Stimulated activated naive CD8-positive, alpha-beta T cell treated with anti-CD3 and anti-CD28 coated beads, Interleukin-15, Interleukin-2, amounts not matched to agents 100 ng/mL and 50 ng/mL, for 24 hours (primary cell): ENCODE results near the gene ACTL8.

Source experiments
- H3K27ac Mint-ChIP-seq: one replicate; pipeline ENCODE4 v1.8.0; 2021; ENCODE audit warnings: mild to moderate bottlenecking, mixed read lengths
- H3K27me3 Mint-ChIP-seq: one replicate; pipeline ENCODE4 v1.8.0; 2021; ENCODE audit warnings: mixed read lengths
- H3K36me3 Mint-ChIP-seq: one replicate; pipeline ENCODE4 v1.8.0; 2021; ENCODE audit warnings: low read depth, mixed read lengths
- H3K4me1 Mint-ChIP-seq: one replicate; pipeline ENCODE4 v1.8.0; 2021; ENCODE audit warnings: low read depth, mixed read lengths
- H3K4me3 Mint-ChIP-seq: one replicate; pipeline ENCODE4 v1.8.0; 2021; ENCODE audit warnings: mild to moderate bottlenecking, mixed read lengths
- H3K9me3 Mint-ChIP-seq: one replicate; pipeline ENCODE4 v1.8.0; 2021; ENCODE audit warnings: mixed read lengths

ACTL8 gene

GRCh38 chr1:17772615-17773212, 17.6 kb downstream of the ACTL8 start:
- H3K9me3 Mint-ChIP-seq, result no peaks in the 10 kb centered on the region

GRCh38 chr1:17773591-17774326, 18.6 kb downstream of the ACTL8 start:
- H3K4me1 Mint-ChIP-seq, result no peaks in the 10 kb centered on the region
- no peaks in the 10 kb centered on the region for H3K9me3 Mint-ChIP-seq
- H3K27me3 Mint-ChIP-seq, result peaks cover 3% of the 10 kb centered on the region
- no peak overlapping the region for H3K27ac Mint-ChIP-seq
- H3K36me3 Mint-ChIP-seq, result no peaks in the 10 kb centered on the region
- H3K4me3 Mint-ChIP-seq, result no peak overlapping the region

More at GRCh38 chr1:17772615-17773212, 17.6 kb downstream of the ACTL8 start:
- H3K36me3 Mint-ChIP-seq, result no peaks in the 10 kb centered on the region
- H3K27ac Mint-ChIP-seq, result no peak overlapping the region
- peaks cover 3% of the 10 kb centered on the region for H3K27me3 Mint-ChIP-seq
- no peaks in the 10 kb centered on the region for H3K4me1 Mint-ChIP-seq
- no peak overlapping the region for H3K4me3 Mint-ChIP-seq

GRCh38 chr1:17774452-17774851, 19.3 kb downstream of the ACTL8 start:
- H3K4me1 Mint-ChIP-seq, result no peaks in the 10 kb centered on the region
- peaks cover 6% of the 10 kb centered on the region for H3K27me3 Mint-ChIP-seq
- H3K4me3 Mint-ChIP-seq, result no peak overlapping the region
- no peaks in the 10 kb centered on the region for H3K9me3 Mint-ChIP-seq
- no peaks in the 10 kb centered on the region for H3K36me3 Mint-ChIP-seq
- H3K27ac Mint-ChIP-seq, result no peak overlapping the region

- peaks cover 8% of the 10 kb centered on the region for H3K27me3 Mint-ChIP-seq
- H3K27ac Mint-ChIP-seq, result no peak overlapping the region
Measured at GRCh38 chr1:17775796-17776195, 20.7 kb downstream of the ACTL8 start.

GRCh38 chr1:17776426-17776825, 21.3 kb downstream of the ACTL8 start:
- Mint-ChIP-seq H3K4me1 (no peaks in the 10 kb centered on the region), H3K36me3 (no peaks in the 10 kb centered on the region), H3K4me3 (no peak overlapping the region), H3K27ac (no peak overlapping the region), H3K27me3 (peaks cover 8% of the 10 kb centered on the region), H3K9me3 (no peaks in the 10 kb centered on the region)

More at GRCh38 chr1:17775796-17776195, 20.7 kb downstream of the ACTL8 start:
- no peak overlapping the region for H3K4me3 Mint-ChIP-seq
- no peaks in the 10 kb centered on the region for H3K9me3 Mint-ChIP-seq
- no peaks in the 10 kb centered on the region for H3K4me1 Mint-ChIP-seq
- no peaks in the 10 kb centered on the region for H3K36me3 Mint-ChIP-seq

- peaks cover 5% of the 10 kb centered on the region for H3K27me3 Mint-ChIP-seq
- H3K9me3 Mint-ChIP-seq, result no peaks in the 10 kb centered on the region
- no peaks in the 10 kb centered on the region for H3K4me1 Mint-ChIP-seq
- no peaks in the 10 kb centered on the region for H3K36me3 Mint-ChIP-seq
- H3K4me3 Mint-ChIP-seq, result no peak overlapping the region
- H3K27ac Mint-ChIP-seq, result no peak overlapping the region
Measured at GRCh38 chr1:17777330-17777729, 22.2 kb downstream of the ACTL8 start.

GRCh38 chr1:17777818-17778217, 22.7 kb downstream of the ACTL8 start:
- no peak overlapping the region for H3K4me3 Mint-ChIP-seq
- no peak overlapping the region for H3K27ac Mint-ChIP-seq
- H3K36me3 Mint-ChIP-seq, result no peaks in the 10 kb centered on the region
- no peaks in the 10 kb centered on the region for H3K9me3 Mint-ChIP-seq
- H3K27me3 Mint-ChIP-seq, result peaks cover 5% of the 10 kb centered on the region
- no peaks in the 10 kb centered on the region for H3K4me1 Mint-ChIP-seq

- H3K4me3 Mint-ChIP-seq, result no peak overlapping the region
- no peaks in the 10 kb centered on the region for H3K9me3 Mint-ChIP-seq
- peaks cover 12% of the 10 kb centered on the region for H3K27me3 Mint-ChIP-seq
- H3K4me1 Mint-ChIP-seq, result no peaks in the 10 kb centered on the region
- H3K27ac Mint-ChIP-seq, result no peak overlapping the region
- H3K36me3 Mint-ChIP-seq, result no peaks in the 10 kb centered on the region
Measured at GRCh38 chr1:17780916-17781315, 25.8 kb downstream of the ACTL8 start.

GRCh38 chr1:17789926-17790325, 34.8 kb downstream of the ACTL8 start:
- H3K27me3 Mint-ChIP-seq, result peaks cover 13% of the 10 kb centered on the region
- no peaks in the 10 kb centered on the region for H3K36me3 Mint-ChIP-seq
- H3K4me3 Mint-ChIP-seq, result no peak overlapping the region
- no peak overlapping the region for H3K27ac Mint-ChIP-seq
- H3K9me3 Mint-ChIP-seq, result no peaks in the 10 kb centered on the region
- H3K4me1 Mint-ChIP-seq, result no peaks in the 10 kb centered on the region

- H3K9me3 Mint-ChIP-seq, result no peaks in the 10 kb centered on the region
- no peak overlapping the region for H3K27ac Mint-ChIP-seq
- H3K36me3 Mint-ChIP-seq, result no peaks in the 10 kb centered on the region
- no peaks in the 10 kb centered on the region for H3K4me1 Mint-ChIP-seq
- peaks cover 13% of the 10 kb centered on the region for H3K27me3 Mint-ChIP-seq
- H3K4me3 Mint-ChIP-seq, result no peak overlapping the region
Measured at GRCh38 chr1:17790383-17791054, 35.4 kb downstream of the ACTL8 start.

- no peaks in the 10 kb centered on the region for H3K9me3 Mint-ChIP-seq
- H3K36me3 Mint-ChIP-seq, result no peaks in the 10 kb centered on the region
- no peak overlapping the region for H3K27ac Mint-ChIP-seq
- peaks cover 13% of the 10 kb centered on the region for H3K27me3 Mint-ChIP-seq
- no peaks in the 10 kb centered on the region for H3K4me1 Mint-ChIP-seq
- no peak overlapping the region for H3K4me3 Mint-ChIP-seq
Measured at GRCh38 chr1:17791055-17791390, 35.9 kb downstream of the ACTL8 start.

GRCh38 chr1:17791480-17791879, 36.3 kb downstream of the ACTL8 start:
- Mint-ChIP-seq H3K36me3 (no peaks in the 10 kb centered on the region), H3K4me3 (no peak overlapping the region)

GRCh38 chr1:17792421-17792820, 37.3 kb downstream of the ACTL8 start:
- H3K27me3 Mint-ChIP-seq, result peaks cover 11% of the 10 kb centered on the region
- H3K4me3 Mint-ChIP-seq, result no peak overlapping the region
- H3K9me3 Mint-ChIP-seq, result no peaks in the 10 kb centered on the region
- H3K36me3 Mint-ChIP-seq, result no peaks in the 10 kb centered on the region
- no peak overlapping the region for H3K27ac Mint-ChIP-seq
- H3K4me1 Mint-ChIP-seq, result no peaks in the 10 kb centered on the region

More at GRCh38 chr1:17791480-17791879, 36.3 kb downstream of the ACTL8 start:
- no peaks in the 10 kb centered on the region for H3K9me3 Mint-ChIP-seq
- H3K27ac Mint-ChIP-seq, result no peak overlapping the region
- no peaks in the 10 kb centered on the region for H3K4me1 Mint-ChIP-seq
- H3K27me3 Mint-ChIP-seq, result peaks cover 11% of the 10 kb centered on the region

- no peak overlapping the region for H3K4me3 Mint-ChIP-seq
- H3K4me1 Mint-ChIP-seq, result no peaks in the 10 kb centered on the region
- H3K27ac Mint-ChIP-seq, result no peak overlapping the region
- peaks cover 27% of the 10 kb centered on the region for H3K27me3 Mint-ChIP-seq
- no peaks in the 10 kb centered on the region for H3K36me3 Mint-ChIP-seq
- no peaks in the 10 kb centered on the region for H3K9me3 Mint-ChIP-seq
Measured at GRCh38 chr1:17795081-17795809, 40.1 kb downstream of the ACTL8 start.
